MM.1S (cell line): ENCODE data around the gene PPP1R9A.

Source experiments
- DNase-seq: peaks from one replicate; pipeline ENCODE4 v3.0.0-alpha.2; 2015
- H2AFZ ChIP-seq: fragments of 300-600 bp; sonication (generic); 2 replicates; pipeline ENCODE4 v1.6.0; 2016; ENCODE audit warnings: antibody characterized with exemption, low read length
- H3F3A ChIP-seq: fragments of 300-600 bp; sonication (generic); 2 replicates; pipeline ENCODE4 v1.6.1; 2016; ENCODE audit warnings: mild to moderate bottlenecking, antibody characterized with exemption, low read length, moderate library complexity, mixed read lengths; ENCODE audit not compliant: insufficient read depth
- H3K27ac ChIP-seq: fragments of 300-600 bp; sonication (generic); 2 replicates; pipeline ENCODE4 v1.5.1; 2016; ENCODE audit warnings: mild to moderate bottlenecking, low read length
- H3K27me3 ChIP-seq: fragments of 300-600 bp; sonication (generic); replicated peaks from 2 replicates; pipeline ENCODE4 v1.6.0; 2016; ENCODE audit warnings: low read length; ENCODE audit not compliant: insufficient read depth
- H3K36me3 ChIP-seq: fragments of 300-600 bp; sonication (generic); replicated peaks from 2 replicates; pipeline ENCODE4 v1.6.1; 2016; ENCODE audit warnings: mild to moderate bottlenecking, low read length, mixed read lengths; ENCODE audit not compliant: insufficient read depth
- H3K4me1 ChIP-seq: fragments of 300-600 bp; sonication (generic); 2 replicates; pipeline ENCODE4 v1.6.1; 2016; ENCODE audit warnings: low read length, mixed read lengths
- H3K4me2 ChIP-seq: fragments of 300-600 bp; sonication (generic); 2 replicates; pipeline ENCODE4 v1.6.0; 2016; ENCODE audit warnings: low read depth, low read length
- H3K4me3 ChIP-seq: fragments of 300-600 bp; sonication (generic); 2 replicates; pipeline ENCODE4 v1.5.1; 2016; ENCODE audit warnings: low read length, mixed read lengths
- H3K79me2 ChIP-seq: fragments of 300-600 bp; sonication (generic); 2 replicates; pipeline ENCODE4 v1.6.1; 2016; ENCODE audit warnings: mixed run types, low read length, mixed read lengths
- H3K9ac ChIP-seq: fragments of 300-600 bp; sonication (generic); 2 replicates; pipeline ENCODE4 v1.6.1; 2016; ENCODE audit warnings: low read length, mixed read lengths
- H3K9me2 ChIP-seq: fragments of 300-600 bp; sonication (generic); replicated peaks from 2 replicates; pipeline ENCODE4 v1.6.1; 2016; ENCODE audit warnings: mild to moderate bottlenecking, low read length, mixed read lengths; ENCODE audit not compliant: insufficient read depth
- H3K9me3 ChIP-seq: fragments of 300-600 bp; sonication (generic); replicated peaks from 2 replicates; pipeline ENCODE4 v1.6.1; 2016; ENCODE audit warnings: mild to moderate bottlenecking, low read length, mixed read lengths; ENCODE audit not compliant: insufficient read depth
- H4K20me1 ChIP-seq: fragments of 300-600 bp; sonication (generic); 2 replicates; pipeline ENCODE4 v1.6.1; 2016; ENCODE audit warnings: mild to moderate bottlenecking, low read length, moderate library complexity, mixed read lengths; ENCODE audit not compliant: insufficient read depth
- EZH2 ChIP-seq: fragments of 300-600 bp; sonication (generic); optimal IDR thresholded peaks from 2 replicates; pipeline ENCODE3; 2017; ENCODE audit warnings: low read depth, mild to moderate bottlenecking, antibody characterized with exemption, low read length, mixed read lengths
- EZH2phosphoT487 ChIP-seq: fragments of 300-600 bp; sonication (generic); IDR thresholded peaks from 2 replicates; pipeline ENCODE4 v1.6.1; 2018; ENCODE audit warnings: antibody characterized with exemption, low read length
- TF ChIP-seq, protein P1 (sequence below): fragments of 300-600 bp; sonication (generic); IDR thresholded peaks from 2 replicates; pipeline ENCODE4 v1.5.1; 2016; ENCODE audit warnings: antibody characterized with exemption, low read length, mixed read lengths

Gene PPP1R9A

GRCh38 chr7:95269640-95270039, 362.2 kb downstream of the PPP1R9A start:
- no peaks in the 10 kb centered on the region for H3K9me2 ChIP-seq
- DNase-seq: no peak

GRCh38 chr7:95276114-95276513, 368.7 kb downstream of the PPP1R9A start:
- H3F3A ChIP-seq: no peaks in the 10 kb centered on the region
- TF ChIP-seq EZH2phosphoT487: no peak
- peak; percentile 68 for DNase-seq
- H3K4me2 ChIP-seq: no peak overlapping the region
- no peaks in the 10 kb centered on the region for H3K79me2 ChIP-seq
- H3K9ac ChIP-seq: no peak overlapping the region
- no peak overlapping the region for H3K27ac ChIP-seq
- no peak overlapping the region for H3K4me3 ChIP-seq
- no peaks in the 10 kb centered on the region for H3K36me3 ChIP-seq
- H3K9me2 ChIP-seq: no peaks in the 10 kb centered on the region
- peaks cover 4% of the 10 kb centered on the region for H3K4me1 ChIP-seq
- no peaks in the 10 kb centered on the region for H3K9me3 ChIP-seq
- no peak overlapping the region for H2AFZ ChIP-seq
- no peaks in the 10 kb centered on the region for H3K27me3 ChIP-seq
- H4K20me1 ChIP-seq: no peaks in the 10 kb centered on the region

More at GRCh38 chr7:95269640-95270039, 362.2 kb downstream of the PPP1R9A start:
- Histone ChIP-seq H3K79me2 (no peaks in the 10 kb centered on the region), H3K27me3 (no peaks in the 10 kb centered on the region), H2AFZ (no peak overlapping the region), H3K4me1 (peaks cover 6% of the 10 kb centered on the region; the same call in 1 of the 2 replicates), H3K9ac (no peak overlapping the region), H3K27ac (no peak overlapping the region), H3K36me3 (no peaks in the 10 kb centered on the region), H4K20me1 (no peaks in the 10 kb centered on the region), H3K9me3 (no peaks in the 10 kb centered on the region), H3K4me3 (no peak overlapping the region), H3K4me2 (no peak overlapping the region), H3F3A (no peaks in the 10 kb centered on the region)
- TF ChIP-seq, protein P1, sequence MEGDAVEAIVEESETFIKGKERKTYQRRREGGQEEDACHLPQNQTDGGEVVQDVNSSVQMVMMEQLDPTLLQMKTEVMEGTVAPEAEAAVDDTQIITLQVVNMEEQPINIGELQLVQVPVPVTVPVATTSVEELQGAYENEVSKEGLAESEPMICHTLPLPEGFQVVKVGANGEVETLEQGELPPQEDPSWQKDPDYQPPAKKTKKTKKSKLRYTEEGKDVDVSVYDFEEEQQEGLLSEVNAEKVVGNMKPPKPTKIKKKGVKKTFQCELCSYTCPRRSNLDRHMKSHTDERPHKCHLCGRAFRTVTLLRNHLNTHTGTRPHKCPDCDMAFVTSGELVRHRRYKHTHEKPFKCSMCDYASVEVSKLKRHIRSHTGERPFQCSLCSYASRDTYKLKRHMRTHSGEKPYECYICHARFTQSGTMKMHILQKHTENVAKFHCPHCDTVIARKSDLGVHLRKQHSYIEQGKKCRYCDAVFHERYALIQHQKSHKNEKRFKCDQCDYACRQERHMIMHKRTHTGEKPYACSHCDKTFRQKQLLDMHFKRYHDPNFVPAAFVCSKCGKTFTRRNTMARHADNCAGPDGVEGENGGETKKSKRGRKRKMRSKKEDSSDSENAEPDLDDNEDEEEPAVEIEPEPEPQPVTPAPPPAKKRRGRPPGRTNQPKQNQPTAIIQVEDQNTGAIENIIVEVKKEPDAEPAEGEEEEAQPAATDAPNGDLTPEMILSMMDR: no peak
- no peak for TF ChIP-seq EZH2
- TF ChIP-seq EZH2phosphoT487: no peak

- no peaks in the 10 kb centered on the region for H3K27me3 ChIP-seq
- no peaks in the 10 kb centered on the region for H3K79me2 ChIP-seq
- H3F3A ChIP-seq: no peaks in the 10 kb centered on the region
- H3K9me3 ChIP-seq: no peaks in the 10 kb centered on the region
- H2AFZ ChIP-seq: no peak overlapping the region
- H3K4me2 ChIP-seq: no peak overlapping the region
- no peaks in the 10 kb centered on the region for H4K20me1 ChIP-seq
- TF ChIP-seq EZH2: no peak
- no peak for TF ChIP-seq EZH2phosphoT487
- TF ChIP-seq, protein P1: no peak
- H3K4me3 ChIP-seq: no peak overlapping the region
- peaks cover 4% of the 10 kb centered on the region for H3K4me1 ChIP-seq
- H3K9ac ChIP-seq: no peak overlapping the region
- no peaks in the 10 kb centered on the region for H3K9me2 ChIP-seq
- no peaks in the 10 kb centered on the region for H3K36me3 ChIP-seq
- H3K27ac ChIP-seq: no peak overlapping the region
- no peak for DNase-seq
These were observed 372.0 kb downstream of the PPP1R9A start for GRCh38 chr7:95279417-95279816.

DNA sequence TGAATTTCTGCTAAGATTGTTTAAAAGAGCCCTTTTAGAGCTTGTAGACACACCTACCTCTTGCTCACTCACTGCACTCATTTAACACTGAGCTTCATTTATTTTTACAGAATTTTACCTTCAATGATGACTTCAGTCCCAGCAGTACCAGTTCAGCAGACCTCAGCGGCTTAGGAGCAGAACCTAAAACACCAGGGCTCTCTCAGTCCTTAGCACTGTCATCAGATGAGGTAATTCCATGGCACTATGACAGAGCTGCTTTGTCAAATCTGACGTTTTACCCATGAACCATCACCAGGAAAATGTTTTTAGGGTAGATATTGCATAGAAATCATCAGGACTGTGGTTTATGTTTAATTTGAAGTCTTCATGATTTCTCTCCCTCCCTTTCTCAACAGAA, 378.7 kb downstream of the PPP1R9A start:
- no peaks in the 10 kb centered on the region for H3K36me3 ChIP-seq
- no peaks in the 10 kb centered on the region for H4K20me1 ChIP-seq
- H3K9me2 ChIP-seq: no peaks in the 10 kb centered on the region
- H2AFZ ChIP-seq: no peak overlapping the region
- no peaks in the 10 kb centered on the region for H3K9me3 ChIP-seq
- no peaks in the 10 kb centered on the region for H3K4me1 ChIP-seq
- H3K4me3 ChIP-seq: no peak overlapping the region
- H3K79me2 ChIP-seq: no peaks in the 10 kb centered on the region
- no peak for TF ChIP-seq EZH2phosphoT487
- TF ChIP-seq EZH2: no peak
- TF ChIP-seq, protein P1: no peak
- no peaks in the 10 kb centered on the region for H3F3A ChIP-seq
- no peak for DNase-seq
- no peak overlapping the region for H3K9ac ChIP-seq
- H3K27me3 ChIP-seq: no peaks in the 10 kb centered on the region
- no peak overlapping the region for H3K27ac ChIP-seq
- no peak overlapping the region for H3K4me2 ChIP-seq
